K562 (cell line): ENCODE measurements around the gene MEX3A. TPM values are rescaled to one million over a fixed set of nuclear protein-coding genes. Genes with fewer than 3 reads are reported as not detected.
A peak's percentile ranks its signal among the peaks of the same experiment; 100 is the strongest.

Source experiments
- ATAC-seq: fragments of 200-7000 bp; cut with Tn5 transposase; 3 replicates; pipeline ENCODE4 v1.9.1; 2020; ENCODE audit warnings: moderate library complexity
- BruUV-seq: library from RNA; stranded (reverse); fragments of 400-500 nt; replicated peaks from 2 replicates; lab custom pipeline; 2021; lab: Mats Ljungman, UMichigan
- CTCF ChIA-PET: fragments of 300-600 bp; formaldehyde crosslinking; extraction: SDS; loops from one replicate; lab custom pipeline; 2021; ENCODE audit warnings: low intra/inter-chr PET ratio; lab: Yijun Ruan, JAX
- POLR2A ChIA-PET: fragments of 300-600, 350-650 bp; sonication (Branson Sonifier 250); formaldehyde crosslinking; extraction: SDS; loops from one replicate; lab custom pipeline; 2021; ENCODE audit warnings: antibody characterized with exemption, inconsistent platforms; lab: Yijun Ruan, JAX
- DNase-seq, 4 experiments: peaks; one replicate each; pipeline versions ENCODE4 v3.0.0 to v3.0.0-alpha.2; 2011 to 2018; ENCODE audit warnings: low spot score in 3 of 4, mixed read lengths in 3 of 4; ENCODE audit errors: extremely low read depth in 1 of 4
- FAIRE-seq: peaks from 2 replicates; lab custom pipeline; 2011; peaks lifted over from hg19 to GRCh38; lab: Jason Lieb, UNC
- H2AFZ ChIP-seq: 2 replicates; pipeline ENCODE4 v1.6.0; 2011; ENCODE audit warnings: low read depth, low read length, control low read depth, inconsistent platforms
- H3K27ac ChIP-seq: fragments of 200-600 bp; 3 replicates; pipeline ENCODE4 v1.8.0; 2011; ENCODE audit warnings: low read depth, mild to moderate bottlenecking, control low read depth, inconsistent platforms, low read length, moderate library complexity, mixed read lengths; ENCODE audit errors: extremely low read depth
- H3K27me3 ChIP-seq, 2 experiments: fragments of 300-600 bp in 1 of 2; 2 replicates in 1 of 2; 3 replicates in 1 of 2; pipeline versions ENCODE4 v1.6.0 to v1.8.0; 2011; ENCODE audit warnings: inconsistent platforms in 2 of 2, low read length in 2 of 2, mild to moderate bottlenecking in 1 of 2, mixed read lengths in 1 of 2, moderate library complexity in 1 of 2; ENCODE audit not compliant: control insufficient read depth in 2 of 2, insufficient read depth in 2 of 2
- H3K36me3 ChIP-seq: fragments of 300-600 bp; 3 replicates; pipeline ENCODE4 v1.8.0; 2011; ENCODE audit warnings: mild to moderate bottlenecking, low read length, inconsistent platforms; ENCODE audit not compliant: control insufficient read depth, insufficient read depth
- H3K4me1 ChIP-seq, 2 experiments: fragments of 200-600 bp in 1 of 2; replicated peaks in 1 of 2; 2 replicates in 1 of 2; 3 replicates in 1 of 2; pipeline versions ENCODE4 v1.5.1 to v1.8.0; 2011; ENCODE audit warnings: inconsistent platforms in 2 of 2, low read length in 2 of 2, mild to moderate bottlenecking in 1 of 2, mixed read lengths in 1 of 2, moderate library complexity in 1 of 2; ENCODE audit not compliant: control insufficient read depth in 2 of 2, insufficient read depth in 2 of 2
- H3K4me2 ChIP-seq: 2 replicates; pipeline ENCODE4 v1.6.1; 2011; ENCODE audit warnings: low read length, control low read depth, inconsistent platforms, mixed read lengths; ENCODE audit not compliant: insufficient read depth
- H3K4me3 ChIP-seq: fragments of 200-600 bp; sonication (generic), shearing (Covaris generic); 2 replicates; pipeline ENCODE4 v1.5.1; 2016; ENCODE audit warnings: control low read depth, inconsistent platforms
- H3K79me2 ChIP-seq: fragments of 200-600 bp; 3 replicates; pipeline ENCODE4 v1.8.0; 2011; ENCODE audit warnings: low read length, inconsistent platforms; ENCODE audit not compliant: control insufficient read depth, insufficient read depth
- H3K9ac ChIP-seq, 2 experiments: 2 replicates each; pipeline versions ENCODE4 v1.6.0 to v1.6.1; 2011; ENCODE audit warnings: low read depth in 2 of 2, low read length in 2 of 2, control low read depth in 1 of 2, inconsistent platforms in 1 of 2, mild to moderate bottlenecking in 1 of 2, mixed read lengths in 1 of 2; ENCODE audit not compliant: insufficient read depth in 1 of 2
- H3K9me1 ChIP-seq: one replicate; pipeline ENCODE4 v1.6.0; 2011; ENCODE audit warnings: inconsistent platforms, mild to moderate bottlenecking, low read length, moderate library complexity; ENCODE audit not compliant: control insufficient read depth, insufficient read depth
- H3K9me3 ChIP-seq: replicated peaks from 2 replicates; pipeline ENCODE4 v1.5.1; 2011; ENCODE audit warnings: low read depth, low read length, inconsistent platforms; ENCODE audit not compliant: control insufficient read depth, insufficient read depth
- H4K20me1 ChIP-seq: replicated peaks from 2 replicates; pipeline ENCODE4 v1.6.1; 2011; ENCODE audit warnings: low read length, inconsistent platforms, mixed read lengths; ENCODE audit not compliant: control insufficient read depth, insufficient read depth
- CBFA2T3 ChIP-seq: fragments of 450-650 bp; IDR thresholded peaks from 2 replicates; pipeline ENCODE4 v1.6.1; 2017
- CXXC5 ChIP-seq: fragments of 250-450 bp; sonication (Bioruptor Pico); IDR thresholded peaks from 2 replicates; pipeline ENCODE4 v1.8.0; 2022; ENCODE audit warnings: inconsistent platforms, mild to moderate bottlenecking, moderate library complexity
- FOXK2 ChIP-seq, 2 experiments: fragments of 450-650 bp; IDR thresholded peaks in 1 of 2; conservative IDR thresholded peaks in 1 of 2; 2 replicates each; pipeline ENCODE4 v1.6.1; 2016; ENCODE audit warnings: low read depth in 2 of 2, mild to moderate bottlenecking in 1 of 2
- GABPB2 ChIP-seq: fragments of 250-450 bp; sonication (Bioruptor Pico); conservative IDR thresholded peaks from 2 replicates; pipeline ENCODE4 v1.5.1; 2021; ENCODE audit warnings: mild to moderate bottlenecking
- WGBS: fragments of 100-300 bp; shearing (Covaris generic); methylation state at CpG from one replicate; pipeline ENCODE4 v1.1.6; 2016; ENCODE audit warnings: low coverage, mixed read lengths; ENCODE audit not compliant: insufficient coverage; ENCODE audit errors: missing lambda C conversion rate; 5-methylcytosine and 5-hydroxymethylcytosine counted together
- in situ Hi-C: fragments of 300-500 bp; cut with MboI; formaldehyde crosslinking; loops from 4 replicates; pipeline ENCODE4 v1.15.0; 2018; ENCODE audit warnings: inconsistent platforms, mixed read lengths
- intact Hi-C: fragments of 100-400 bp; cut with micrococcal nuclease; formaldehyde crosslinking; loops from 2 replicates; pipeline ENCODE4 v1.14.2; 2022
- polyA plus RNA-seq, 8 experiments: library from polyadenylated mRNA; depleted of rRNA in 4 of 8; stranded (reverse) in 5 of 8; unstranded in 3 of 8; fragments of >200 nt; fragmentation: Nextera tagmentation in 2 of 8; fragmentation: Illumina TruSeq in 1 of 8; extraction: Ambion mirVana in 2 of 8; extraction: Trizol in 1 of 8; gene quantifications; 2 replicates each; pipeline versions ENCODE4 v1.2.1 to v1.2.3, GENCODE V29; 2011 to 2014; ENCODE audit warnings: inconsistent platforms in 1 of 8, missing spikeins in 1 of 8
- total RNA-seq, 7 experiments: library from RNA; depleted of rRNA in 6 of 7; stranded (reverse); fragments of >200 nt in 6 of 7; fragmentation: Illumina TruSeq in 2 of 7; extraction: Trizol in 2 of 7; gene quantifications; 2 replicates each; pipeline versions ENCODE4 v1.2.1 to v1.2.3, GENCODE V29; 2011 to 2021; ENCODE audit warnings: low replicate concordance in 1 of 7
- TF ChIP-seq, protein P1 (sequence below), 2 experiments: fragments of 450-650 bp; conservative IDR thresholded peaks; 2 replicates each; pipeline ENCODE4 v1.6.1; 2017; ENCODE audit warnings: mild to moderate bottlenecking in 2 of 2, moderate library complexity in 2 of 2
- TF ChIP-seq, protein P2 (sequence below): fragments of 250-450 bp; sonication (Bioruptor Pico); IDR thresholded peaks from 2 replicates; pipeline ENCODE4 v1.4.0; 2020; ENCODE audit warnings: mild to moderate bottlenecking, moderate library complexity

Gene MEX3A
- total and polyA plus RNA-seq, 9 of the 15 experiments (the other 6 are each of a cell fraction or from before 2014, with no cell fraction given): 0.36 to 13.7 (median 5.2) TPM

DNA sequence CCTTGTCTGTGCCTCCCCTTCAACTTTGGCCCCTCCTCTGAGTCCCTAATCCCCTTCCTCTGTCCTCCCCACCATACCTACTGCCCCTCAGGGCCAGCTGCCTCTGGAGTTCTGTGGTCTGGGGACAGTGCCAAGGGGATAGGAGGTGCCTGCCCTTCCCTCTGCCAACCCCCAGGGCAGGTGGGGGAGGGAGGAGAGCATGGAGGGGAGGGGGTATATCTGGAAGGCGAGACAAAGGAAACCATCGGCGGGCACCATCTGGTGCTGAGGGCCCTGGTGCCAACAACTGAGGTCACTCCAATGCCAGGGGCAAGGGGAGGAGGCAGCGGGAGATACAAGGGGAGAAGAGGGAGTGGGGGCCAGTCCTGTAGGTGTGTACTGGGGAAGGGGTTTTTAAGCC, 11.7 kb downstream of the MEX3A start:
- Histone ChIP-seq H3K9ac (peak overlapping the region in 1 of 2 experiments; percentile 20; a peak in 1 of 4 replicates), H3K27me3 (no peaks in the 10 kb centered on the region), H3K9me3 (no peaks in the 10 kb centered on the region), H2AFZ (no peak overlapping the region), H3K36me3 (peaks cover 3% of the 10 kb centered on the region; the same call in 1 of the 3 replicates), H3K79me2 (no peaks in the 10 kb centered on the region), H3K9me1 (no peaks in the 10 kb centered on the region), H4K20me1 (no peaks in the 10 kb centered on the region), H3K4me2 (no peak overlapping the region), H3K4me3 (no peak overlapping the region), H3K4me1 (peaks cover 1 to 5% of the 10 kb centered on the region in 2 experiments; a peak in 4 of 5 replicates), H3K27ac (no peak overlapping the region)
- DNase-seq: no peak
- in situ Hi-C loops: no loop called here
- ChIA-PET POLR2A (interaction anchor here (0.7 kb wide), 2 partner anchors 8 to 40 kb away, joined by 3 to 4 read pairs; no protein-coding TSS in a partner anchor), CTCF (no interaction called here)
- no TSS peak for BruUV-seq
- intact Hi-C loops: no loop called here
- no peak for ATAC-seq
- 0% methylated on average over 2 of the region's 4 CpGs for WGBS
- no peak for TF ChIP-seq FOXK2 (conservative IDR thresholded peaks at IDR 0.05 in 1 of 2, IDR thresholded peaks at IDR 0.05 in 1 of 2; ENCODE audit: low read depth in 2 of 2)
- TF ChIP-seq CBFA2T3: no peak
- TF ChIP-seq, protein P1, sequence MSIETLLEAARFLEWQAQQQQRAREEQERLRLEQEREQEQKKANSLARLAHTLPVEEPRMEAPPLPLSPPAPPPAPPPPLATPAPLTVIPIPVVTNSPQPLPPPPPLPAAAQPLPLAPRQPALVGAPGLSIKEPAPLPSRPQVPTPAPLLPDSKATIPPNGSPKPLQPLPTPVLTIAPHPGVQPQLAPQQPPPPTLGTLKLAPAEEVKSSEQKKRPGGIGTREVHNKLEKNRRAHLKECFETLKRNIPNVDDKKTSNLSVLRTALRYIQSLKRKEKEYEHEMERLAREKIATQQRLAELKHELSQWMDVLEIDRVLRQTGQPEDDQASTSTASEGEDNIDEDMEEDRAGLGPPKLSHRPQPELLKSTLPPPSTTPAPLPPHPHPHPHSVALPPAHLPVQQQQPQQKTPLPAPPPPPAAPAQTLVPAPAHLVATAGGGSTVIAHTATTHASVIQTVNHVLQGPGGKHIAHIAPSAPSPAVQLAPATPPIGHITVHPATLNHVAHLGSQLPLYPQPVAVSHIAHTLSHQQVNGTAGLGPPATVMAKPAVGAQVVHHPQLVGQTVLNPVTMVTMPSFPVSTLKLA (conservative IDR thresholded peaks at IDR 0.05): no peak
- TF ChIP-seq, protein P2, sequence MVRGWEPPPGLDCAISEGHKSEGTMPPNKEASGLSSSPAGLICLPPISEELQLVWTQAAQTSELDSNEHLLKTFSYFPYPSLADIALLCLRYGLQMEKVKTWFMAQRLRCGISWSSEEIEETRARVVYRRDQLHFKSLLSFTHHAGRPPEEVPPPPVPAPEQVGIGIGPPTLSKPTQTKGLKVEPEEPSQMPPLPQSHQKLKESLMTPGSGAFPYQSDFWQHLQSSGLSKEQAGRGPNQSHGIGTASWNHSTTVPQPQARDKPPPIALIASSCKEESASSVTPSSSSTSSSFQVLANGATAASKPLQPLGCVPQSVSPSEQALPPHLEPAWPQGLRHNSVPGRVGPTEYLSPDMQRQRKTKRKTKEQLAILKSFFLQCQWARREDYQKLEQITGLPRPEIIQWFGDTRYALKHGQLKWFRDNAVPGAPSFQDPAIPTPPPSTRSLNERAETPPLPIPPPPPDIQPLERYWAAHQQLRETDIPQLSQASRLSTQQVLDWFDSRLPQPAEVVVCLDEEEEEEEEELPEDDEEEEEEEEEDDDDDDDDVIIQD (CRISPR knock-in tag): no peak
- TF ChIP-seq GABPB2: no peak
- TF ChIP-seq CXXC5: no peak
- FAIRE-seq: no peak
